Activated CD4-positive, alpha-beta T cell treated with anti-CD3 and anti-CD28 coated beads, Interleukin-2, amount 50 U/mL, for 4 hours (primary cell): ENCODE data around the gene KIF5C.

Experiments
- DNase-seq, 2 experiments: peaks; one replicate each; pipeline ENCODE4 v3.0.0-alpha.2; 2020

Gene KIF5C

GRCh38 chr2:148926981-148927401 is 52.0 kb downstream of the KIF5C start:
- DNase-seq, result no peak

- DNase-seq, result no peak
Measured at GRCh38 chr2:148928395-148928794, 53.4 kb downstream of the KIF5C start.

- no peak for DNase-seq
Measured at GRCh38 chr2:148930046-148930775, 55.2 kb downstream of the KIF5C start.

- no peak for DNase-seq
Measured at GRCh38 chr2:148932536-148932935, 57.5 kb downstream of the KIF5C start.

- no peak for DNase-seq
Measured at GRCh38 chr2:148933456-148933855, 58.4 kb downstream of the KIF5C start.

- DNase-seq, result no peak
Measured at GRCh38 chr2:148935791-148936190, 60.8 kb downstream of the KIF5C start.

- DNase-seq, result no peak
Measured at GRCh38 chr2:148936857-148937450, 61.9 kb downstream of the KIF5C start.

- no peak for DNase-seq
Measured at GRCh38 chr2:148939271-148939670, 64.2 kb downstream of the KIF5C start.

GRCh38 chr2:148943097-148943496 is 68.1 kb downstream of the KIF5C start:
- no peak for DNase-seq

- DNase-seq, result no peak
Measured at GRCh38 chr2:148944536-148944935, 69.5 kb downstream of the KIF5C start.

GRCh38 chr2:148947299-148947698 is 72.3 kb downstream of the KIF5C start:
- no peak for DNase-seq

GRCh38 chr2:148948868-148949267 is 73.8 kb downstream of the KIF5C start:
- DNase-seq, result no peak

- DNase-seq, result no peak
Measured at GRCh38 chr2:148949348-148949747, 74.3 kb downstream of the KIF5C start.

GRCh38 chr2:148952621-148953020 is 77.6 kb downstream of the KIF5C start:
- no peak for DNase-seq

GRCh38 chr2:148953426-148953825 is 78.4 kb downstream of the KIF5C start:
- no peak for DNase-seq

- no peak for DNase-seq
Measured at GRCh38 chr2:148954536-148954935, 79.5 kb downstream of the KIF5C start.

GRCh38 chr2:148955798-148956197 is 80.8 kb downstream of the KIF5C start:
- DNase-seq, result no peak

GRCh38 chr2:148957023-148957422 is 82.0 kb downstream of the KIF5C start:
- DNase-seq, result no peak

GRCh38 chr2:148959745-148960144 is 84.7 kb downstream of the KIF5C start:
- no peak for DNase-seq

GRCh38 chr2:148960483-148960882 is 85.5 kb downstream of the KIF5C start:
- no peak for DNase-seq

GRCh38 chr2:148963461-148963860 is 88.4 kb downstream of the KIF5C start:
- DNase-seq, result no peak

GRCh38 chr2:148965623-148966437 is 90.8 kb downstream of the KIF5C start:
- no peak for DNase-seq

GRCh38 chr2:148966438-148966758 is 91.4 kb downstream of the KIF5C start:
- no peak for DNase-seq

GRCh38 chr2:148967056-148967455 is 92.0 kb downstream of the KIF5C start:
- DNase-seq, result no peak
